ENCODE measurements around the gene ABLIM1.

The ABLIM1 gene

DNA sequence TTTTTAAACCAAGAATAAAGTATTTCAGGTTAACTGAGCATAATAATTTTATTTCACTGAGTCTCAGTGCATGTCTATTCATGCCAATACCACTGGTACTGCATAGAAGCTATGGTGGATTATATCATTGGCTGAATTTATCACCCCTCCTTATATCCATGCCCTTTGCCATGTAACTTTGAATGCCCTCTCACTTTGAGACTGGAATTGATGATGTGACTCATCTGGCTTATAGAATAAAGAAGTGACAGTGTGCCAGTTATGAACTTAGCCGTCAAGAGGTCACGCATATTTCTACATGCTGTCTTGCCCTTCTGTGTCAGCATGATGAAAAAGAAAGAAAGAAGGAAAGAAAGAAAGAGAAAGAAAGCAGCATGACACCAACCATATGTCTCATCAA lies 20.7 kb upstream of the ABLIM1 start:
- no peak for DNase-seq

DNA sequence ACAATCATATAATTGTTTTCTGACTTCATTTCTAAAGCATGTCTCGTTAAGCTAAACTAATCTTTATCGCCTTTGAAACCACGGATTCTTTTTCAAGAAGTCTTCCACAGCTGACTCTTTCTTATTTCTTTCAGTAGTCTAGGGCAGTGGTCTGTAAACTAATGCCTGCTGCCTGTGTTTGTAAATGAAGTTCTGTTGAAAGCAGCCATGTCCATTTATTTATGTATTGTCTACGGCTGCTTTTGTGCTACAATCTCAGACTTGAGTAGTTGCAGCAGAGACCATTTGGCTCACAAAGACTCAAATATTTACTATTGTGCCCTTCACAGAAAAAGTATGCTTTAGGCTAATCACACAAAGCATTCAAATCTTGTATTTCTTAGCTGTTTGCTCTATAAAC lies 20.3 kb upstream of the ABLIM1 start:
- DNase-seq = no peak

GRCh38 chr10:114674346-114674745 lies 16.3 kb upstream of the ABLIM1 start:
- DNase-seq = no peak

- no peak for DNase-seq
Measured at GRCh38 chr10:114669648-114670047, 11.6 kb upstream of the ABLIM1 start.

DNA sequence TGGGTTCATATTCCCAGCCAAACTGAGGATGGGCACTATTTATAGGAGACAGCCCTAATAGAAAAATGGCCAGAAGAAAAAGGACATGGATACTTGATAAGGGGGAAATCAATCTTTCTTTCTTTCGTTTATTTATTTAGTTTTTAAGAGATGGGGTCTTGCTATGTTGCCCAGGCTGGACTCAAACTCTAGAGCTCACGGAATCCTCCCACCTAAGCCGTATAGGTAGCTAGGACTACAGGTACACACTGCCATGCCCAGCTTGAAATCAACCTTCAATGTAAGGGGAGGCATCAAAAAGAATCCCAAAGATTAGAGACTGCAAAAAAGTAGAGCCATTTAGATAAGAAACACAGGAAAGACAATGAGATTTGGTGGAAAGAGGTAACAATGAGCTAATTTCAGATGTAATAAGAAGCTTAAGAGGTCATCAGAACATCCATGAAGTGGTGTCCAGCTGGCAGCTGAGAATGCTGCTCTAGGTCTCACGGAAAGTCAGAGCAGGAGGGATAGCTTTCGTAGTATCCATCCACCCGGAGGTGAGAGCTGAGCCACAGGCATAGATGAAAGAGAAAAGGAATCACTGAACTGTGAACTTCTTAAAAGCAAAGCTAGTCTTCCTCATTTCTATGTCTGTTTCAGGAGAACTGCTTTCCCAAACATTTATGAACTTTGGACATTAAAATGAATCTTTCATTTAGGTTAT lies 10.5 kb upstream of the ABLIM1 start:
- DNase-seq = no peak

DNA sequence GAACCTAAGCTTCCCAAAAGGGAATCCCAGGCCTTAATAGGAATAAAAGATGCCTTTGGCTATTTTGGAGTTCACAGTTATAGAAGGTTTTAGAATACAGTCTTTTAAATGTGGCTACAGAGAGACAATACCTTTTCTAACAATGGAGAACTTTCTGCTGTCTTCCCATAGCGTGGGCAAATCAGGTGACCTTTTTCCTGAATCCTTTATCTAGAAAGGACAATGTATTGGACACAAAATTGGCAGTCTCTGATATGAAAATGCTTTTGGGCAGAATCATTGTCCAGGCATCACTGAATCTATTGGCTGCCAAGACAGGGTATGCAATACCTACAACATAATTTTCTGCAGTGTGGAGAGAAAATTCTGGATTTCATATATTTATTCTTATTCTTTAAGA lies 7.8 kb upstream of the ABLIM1 start:
- DNase-seq = no peak

- DNase-seq = no peak
Measured at GRCh38 chr10:114665406-114665805, 7.3 kb upstream of the ABLIM1 start.

DNA sequence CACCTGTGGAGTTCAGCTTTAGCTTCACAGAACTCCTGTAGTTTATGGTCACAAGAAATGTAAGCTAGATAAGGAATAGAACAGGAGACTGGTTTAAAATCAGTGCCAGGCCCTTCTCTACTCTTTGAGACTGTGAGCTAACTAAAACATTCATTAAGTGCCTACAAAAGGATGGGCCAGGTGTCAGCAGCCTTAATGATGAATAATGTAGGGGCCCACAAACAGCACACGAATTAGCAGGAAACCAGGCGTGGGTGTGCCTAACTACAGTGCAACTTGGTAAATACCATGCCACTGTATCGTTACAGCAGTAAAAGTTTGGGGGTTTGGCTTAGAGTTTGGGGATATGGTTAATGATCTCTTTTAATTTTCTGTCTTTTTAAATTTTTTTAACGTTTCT lies 6.1 kb upstream of the ABLIM1 start:
- DNase-seq = no peak

DNA sequence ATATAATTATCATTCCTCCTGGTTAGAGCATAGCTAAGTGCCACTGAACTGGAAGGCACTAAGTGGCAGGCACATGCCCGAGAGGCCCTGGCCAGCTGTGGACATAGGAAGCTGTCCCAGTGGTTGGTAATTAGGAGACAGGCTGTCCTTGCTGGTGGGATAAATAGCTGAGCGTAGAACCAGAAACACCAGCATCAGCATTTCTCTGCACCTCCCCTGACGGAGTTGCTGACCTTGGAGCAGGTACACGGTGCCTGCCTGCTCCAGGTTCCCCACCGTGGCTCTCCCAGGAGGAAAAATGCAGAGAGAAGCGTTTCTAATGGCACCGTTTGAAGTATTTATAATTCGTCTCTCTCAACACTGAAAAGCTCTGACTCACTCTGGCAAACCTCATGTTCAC lies 5.6 kb upstream of the ABLIM1 start:
- DNase-seq = peak; percentile 38

DNA sequence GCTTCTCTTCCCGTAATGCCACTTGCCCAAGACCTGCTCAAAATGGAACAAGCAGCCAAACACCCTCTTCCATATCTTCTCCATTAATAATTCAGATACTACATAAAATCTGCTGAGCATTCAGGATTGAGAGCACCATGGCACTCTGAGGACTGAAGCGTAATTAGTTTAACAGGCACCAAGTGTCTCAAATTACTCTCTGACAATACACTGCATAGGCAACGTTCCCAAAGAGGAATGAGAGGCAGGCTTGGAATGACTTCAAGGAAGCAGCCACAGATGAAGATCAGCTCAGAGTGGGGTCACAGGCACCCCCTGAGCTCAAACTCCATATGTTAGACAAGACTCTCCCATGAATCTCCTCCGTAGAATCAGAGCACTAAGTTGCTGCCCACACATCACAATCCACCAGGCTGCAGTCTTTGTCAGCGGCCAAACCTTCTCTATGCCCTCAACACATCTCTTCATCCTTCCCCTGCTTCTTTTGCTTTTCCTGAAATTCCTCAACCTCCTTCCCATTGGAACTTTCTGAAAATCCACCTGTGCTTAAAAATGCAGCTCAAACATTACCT lies 4.7 kb upstream of the ABLIM1 start:
- peak; percentile 67 for DNase-seq

GRCh38 chr10:114661212-114661880 lies 3.3 kb upstream of the ABLIM1 start:
- DNase-seq = no peak

DNA sequence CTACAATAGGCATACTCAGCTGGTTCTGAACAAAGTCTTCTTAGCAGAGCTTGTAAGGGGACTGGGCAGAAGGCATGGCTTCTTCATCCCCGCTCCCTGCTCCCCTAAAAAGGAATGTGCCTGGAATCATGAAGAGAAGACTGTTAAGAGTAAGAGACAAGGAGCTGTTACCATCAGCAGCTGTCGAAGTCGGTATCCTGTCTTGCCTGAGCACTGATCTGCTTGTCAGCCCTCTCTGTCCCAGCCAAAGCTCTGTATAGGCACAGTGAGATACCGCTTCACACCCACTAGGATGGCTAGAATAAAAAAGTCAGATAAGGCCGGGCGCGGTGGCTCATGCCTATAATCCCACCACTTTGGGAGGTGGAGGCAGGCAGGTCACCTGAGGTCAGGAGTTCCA lies 2.4 kb downstream of the ABLIM1 start:
- DNase-seq = no peak

- no peak for DNase-seq
Measured at GRCh38 chr10:114654822-114655575, 3.1 kb downstream of the ABLIM1 start.

DNA sequence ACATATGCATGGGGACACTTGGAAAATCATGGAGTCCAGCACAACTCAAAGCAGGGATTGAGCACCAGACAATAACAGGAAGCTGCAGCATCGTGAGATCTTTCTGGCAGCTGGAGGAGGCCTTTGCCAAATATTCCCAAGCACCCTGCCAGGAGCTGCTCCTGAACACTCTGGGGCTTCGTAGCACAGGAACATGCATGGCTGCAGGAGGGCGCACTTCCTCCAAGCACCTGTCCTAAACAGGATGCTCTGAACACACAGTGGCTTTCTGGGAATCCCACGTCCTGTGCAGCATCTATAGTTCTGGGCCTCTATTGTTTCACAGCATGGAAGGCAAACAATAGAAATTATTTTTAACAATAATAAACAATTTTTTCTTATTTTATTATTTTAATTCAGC lies 4.1 kb downstream of the ABLIM1 start:
- peak; percentile 38 for DNase-seq

GRCh38 chr10:114652402-114653368 lies 5.4 kb downstream of the ABLIM1 start:
- no peak for DNase-seq

DNA sequence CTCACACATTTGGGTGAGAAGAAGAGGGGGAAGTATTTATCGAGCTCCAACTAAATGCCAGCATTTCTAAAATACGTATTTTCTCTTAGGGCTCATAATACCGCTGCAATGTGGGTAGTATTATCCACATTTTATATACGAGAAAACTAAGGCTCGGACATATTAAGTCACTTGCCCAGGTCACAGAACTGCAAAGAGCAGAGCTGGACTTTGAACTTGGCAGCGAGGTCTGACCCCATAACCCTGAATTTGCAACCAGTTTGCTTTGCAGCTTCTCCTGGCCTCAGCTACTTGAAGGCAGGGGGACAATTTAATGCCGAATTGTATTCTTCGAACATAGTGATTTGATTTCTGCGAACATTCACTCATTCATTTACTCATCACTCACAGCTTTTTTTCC lies 7.2 kb downstream of the ABLIM1 start:
- DNase-seq = no peak

- DNase-seq = no peak
Measured at GRCh38 chr10:114650266-114650665, 7.8 kb downstream of the ABLIM1 start.

DNA sequence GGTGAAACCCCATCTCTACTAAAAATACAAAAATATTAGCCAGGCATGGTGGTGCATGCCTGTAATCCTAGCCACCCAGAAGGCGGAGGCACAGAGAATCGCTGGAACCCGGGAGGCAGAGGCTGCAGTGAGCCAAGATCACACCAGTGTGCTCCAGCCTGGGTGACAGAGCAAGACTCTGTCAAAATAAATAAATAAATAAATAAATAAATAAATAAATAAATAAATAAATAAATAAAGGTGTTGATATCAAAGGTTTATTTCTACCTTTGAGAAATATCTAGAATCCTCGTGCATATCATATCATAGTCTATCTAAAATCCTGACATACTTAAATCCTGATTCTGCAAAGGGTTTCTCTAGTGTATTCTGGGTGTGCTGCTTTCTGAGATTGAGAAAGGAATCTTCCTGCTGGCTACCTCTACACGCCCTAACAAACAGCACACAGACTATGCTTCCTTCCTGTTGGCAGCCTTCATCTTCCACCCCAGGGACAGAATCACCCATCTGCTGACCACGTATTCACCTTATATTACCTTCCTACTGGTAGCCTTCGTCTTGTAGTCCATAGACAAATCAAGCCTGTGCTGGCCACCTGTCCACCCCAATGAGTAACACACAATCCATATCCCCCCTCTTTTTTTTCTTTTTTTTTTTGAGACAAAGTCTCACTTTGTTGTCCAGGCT lies 8.7 kb downstream of the ABLIM1 start:
- DNase-seq = no peak

DNA sequence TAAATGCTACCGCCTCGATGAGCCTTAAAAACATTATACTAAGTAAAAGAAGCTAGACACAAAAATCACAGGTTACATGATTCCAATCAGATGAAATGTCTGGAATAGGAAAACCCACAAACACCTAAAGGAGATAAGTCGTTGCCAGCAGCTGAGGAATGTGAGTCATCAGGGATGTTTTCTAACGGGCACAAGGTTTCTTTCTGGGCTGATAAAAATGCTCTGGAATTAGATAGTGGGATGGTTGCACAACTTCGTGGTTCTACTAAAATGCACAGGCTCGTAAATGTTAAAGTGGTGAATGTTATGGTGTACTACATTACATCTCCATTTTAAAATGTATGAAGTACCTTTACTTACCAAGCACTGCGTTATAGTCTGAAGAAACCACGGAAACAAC lies 9.7 kb downstream of the ABLIM1 start:
- no peak for DNase-seq

GRCh38 chr10:114647545-114648138 lies 10.4 kb downstream of the ABLIM1 start:
- no peak for DNase-seq

- DNase-seq = no peak
Measured at GRCh38 chr10:114646426-114646825, 11.6 kb downstream of the ABLIM1 start.

GRCh38 chr10:114645706-114646105 lies 12.4 kb downstream of the ABLIM1 start:
- no peak for DNase-seq
